NT2/D1 (cell line): ENCODE data around the gene CSNK1D.

Experiments
- SUZ12 ChIP-seq: IDR thresholded peaks from 2 replicates; pipeline ENCODE4 v1.6.1; 2011; ENCODE audit not compliant: insufficient read length, insufficient read depth; ENCODE audit errors: extremely low read depth
- YY1 ChIP-seq: IDR thresholded peaks from 2 replicates; pipeline ENCODE4 v1.6.1; 2011; ENCODE audit not compliant: insufficient read length, insufficient read depth
- ZNF274 ChIP-seq: IDR thresholded peaks from 2 replicates; pipeline ENCODE4 v1.6.1; 2011; ENCODE audit warnings: mild to moderate bottlenecking, low read depth, low read length

- TF ChIP-seq ZNF274 (no peak), YY1 (no peak), SUZ12 (no peak)
Measured at GRCh38 chr17:82314727-82315605, 41.5 kb upstream of the CSNK1D start.
